Mucosa of stomach (tissue), 1 donor: Measurements from ENCODE around the gene TMC1.

Source experiments
- H3K27me3 ChIP-seq: one replicate; pipeline ENCODE4 v1.7.0; 2013; ENCODE audit warnings: mild to moderate bottlenecking, low read length; ENCODE audit not compliant: control insufficient read depth, insufficient read depth
- H3K36me3 ChIP-seq: one replicate; pipeline ENCODE4 v1.7.0; 2013; ENCODE audit warnings: low read length; ENCODE audit not compliant: control insufficient read depth, insufficient read depth
- H3K4me1 ChIP-seq: one replicate; pipeline ENCODE4 v1.7.0; 2013; ENCODE audit warnings: mild to moderate bottlenecking, low read length; ENCODE audit not compliant: control insufficient read depth, insufficient read depth
- H3K4me3 ChIP-seq: one replicate; pipeline ENCODE4 v1.7.0; 2013; ENCODE audit warnings: low read length
- H3K9ac ChIP-seq: one replicate; pipeline ENCODE4 v1.7.0; 2013; ENCODE audit warnings: mild to moderate bottlenecking, low read length, moderate library complexity
- H3K9me3 ChIP-seq: one replicate; pipeline ENCODE4 v1.7.0; 2013; ENCODE audit warnings: mild to moderate bottlenecking, low read length, moderate library complexity; ENCODE audit not compliant: control insufficient read depth
- donor health status: Pancreatic carcinoma.

The TMC1 gene

GRCh38 chr9:72581694-72582093 is 60.3 kb downstream of the TMC1 start:
- H3K4me3 ChIP-seq, result no peak overlapping the region
- no peak overlapping the region for H3K9ac ChIP-seq
- H3K36me3 ChIP-seq, result no peaks in the 10 kb centered on the region
- H3K4me1 ChIP-seq, result peaks cover 33% of the 10 kb centered on the region
- no peaks in the 10 kb centered on the region for H3K27me3 ChIP-seq
- no peaks in the 10 kb centered on the region for H3K9me3 ChIP-seq

GRCh38 chr9:72583370-72583769 is 62.0 kb downstream of the TMC1 start:
- no peak overlapping the region for H3K4me3 ChIP-seq
- H3K27me3 ChIP-seq, result no peaks in the 10 kb centered on the region
- peaks cover 19% of the 10 kb centered on the region for H3K4me1 ChIP-seq
- no peaks in the 10 kb centered on the region for H3K36me3 ChIP-seq
- no peaks in the 10 kb centered on the region for H3K9me3 ChIP-seq
- H3K9ac ChIP-seq, result no peak overlapping the region

GRCh38 chr9:72586388-72587130 is 65.2 kb downstream of the TMC1 start:
- no peaks in the 10 kb centered on the region for H3K27me3 ChIP-seq
- H3K9me3 ChIP-seq, result no peaks in the 10 kb centered on the region
- H3K4me1 ChIP-seq, result peaks cover 21% of the 10 kb centered on the region
- no peaks in the 10 kb centered on the region for H3K36me3 ChIP-seq
- H3K9ac ChIP-seq, result no peak overlapping the region
- H3K4me3 ChIP-seq, result no peak overlapping the region

- H3K36me3 ChIP-seq, result no peaks in the 10 kb centered on the region
- peaks cover 27% of the 10 kb centered on the region for H3K4me1 ChIP-seq
- H3K9ac ChIP-seq, result no peak overlapping the region
- no peak overlapping the region for H3K4me3 ChIP-seq
- no peaks in the 10 kb centered on the region for H3K27me3 ChIP-seq
- H3K9me3 ChIP-seq, result no peaks in the 10 kb centered on the region
Measured at GRCh38 chr9:72588336-72588735, 66.9 kb downstream of the TMC1 start.

GRCh38 chr9:72589667-72590521 is 68.5 kb downstream of the TMC1 start:
- H3K36me3 ChIP-seq, result no peaks in the 10 kb centered on the region
- peaks cover 27% of the 10 kb centered on the region for H3K4me1 ChIP-seq
- H3K27me3 ChIP-seq, result no peaks in the 10 kb centered on the region
- H3K4me3 ChIP-seq, result no peak overlapping the region
- H3K9me3 ChIP-seq, result no peaks in the 10 kb centered on the region
- no peak overlapping the region for H3K9ac ChIP-seq

GRCh38 chr9:72590824-72591223 is 69.4 kb downstream of the TMC1 start:
- H3K9ac ChIP-seq, result no peak overlapping the region
- peaks cover 27% of the 10 kb centered on the region for H3K4me1 ChIP-seq

GRCh38 chr9:72592502-72593403 is 71.3 kb downstream of the TMC1 start:
- H3K4me3 ChIP-seq, result no peak overlapping the region
- peak overlapping the region; percentile 1 for H3K9ac ChIP-seq
- no peaks in the 10 kb centered on the region for H3K36me3 ChIP-seq
- H3K9me3 ChIP-seq, result no peaks in the 10 kb centered on the region
- H3K4me1 ChIP-seq, result peaks cover 19% of the 10 kb centered on the region
- H3K27me3 ChIP-seq, result no peaks in the 10 kb centered on the region

More at GRCh38 chr9:72590824-72591223, 69.4 kb downstream of the TMC1 start:
- Histone ChIP-seq H3K36me3 (no peaks in the 10 kb centered on the region), H3K9me3 (no peaks in the 10 kb centered on the region), H3K4me3 (no peak overlapping the region), H3K27me3 (no peaks in the 10 kb centered on the region)

- H3K9ac ChIP-seq, result no peak overlapping the region
Measured at GRCh38 chr9:72596451-72597180, 75.2 kb downstream of the TMC1 start.

GRCh38 chr9:72597181-72597517 is 75.7 kb downstream of the TMC1 start:
- Histone ChIP-seq H3K9me3 (no peaks in the 10 kb centered on the region), H3K4me1 (peaks cover 5% of the 10 kb centered on the region), H3K9ac (no peak overlapping the region), H3K27me3 (no peaks in the 10 kb centered on the region), H3K4me3 (no peak overlapping the region), H3K36me3 (no peaks in the 10 kb centered on the region)

More at GRCh38 chr9:72596451-72597180, 75.2 kb downstream of the TMC1 start:
- no peaks in the 10 kb centered on the region for H3K9me3 ChIP-seq
- H3K27me3 ChIP-seq, result no peaks in the 10 kb centered on the region
- no peak overlapping the region for H3K4me3 ChIP-seq
- peaks cover 6% of the 10 kb centered on the region for H3K4me1 ChIP-seq
- no peaks in the 10 kb centered on the region for H3K36me3 ChIP-seq

- no peak overlapping the region for H3K4me3 ChIP-seq
- H3K36me3 ChIP-seq, result no peaks in the 10 kb centered on the region
- H3K9ac ChIP-seq, result no peak overlapping the region
- no peaks in the 10 kb centered on the region for H3K9me3 ChIP-seq
- H3K4me1 ChIP-seq, result peaks cover under 1% of the 10 kb centered on the region
- no peaks in the 10 kb centered on the region for H3K27me3 ChIP-seq
Measured at GRCh38 chr9:72597601-72598000, 76.2 kb downstream of the TMC1 start.

- no peak overlapping the region for H3K9ac ChIP-seq
- no peaks in the 10 kb centered on the region for H3K27me3 ChIP-seq
- H3K4me1 ChIP-seq, result no peaks in the 10 kb centered on the region
- H3K4me3 ChIP-seq, result no peak overlapping the region
- H3K36me3 ChIP-seq, result no peaks in the 10 kb centered on the region
- no peaks in the 10 kb centered on the region for H3K9me3 ChIP-seq
Measured at GRCh38 chr9:72598639-72599038, 77.2 kb downstream of the TMC1 start.
